A673 (cell line): ENCODE data around the gene TGM5.

Experiments
- CTCF ChIP-seq: fragments of 300-800, 200-600 bp; sonication (generic); conservative IDR thresholded peaks from 2 replicates; pipeline ENCODE4 v1.5.1; 2017; ENCODE audit warnings: low read depth, mild to moderate bottlenecking, antibody characterized with exemption, low read length, moderate library complexity, mixed read lengths
- EZH2 ChIP-seq: fragments of 200-600 bp; sonication (generic); IDR thresholded peaks from 2 replicates; pipeline ENCODE4 v1.6.1; 2017; ENCODE audit warnings: borderline replicate concordance, low read depth, mild to moderate bottlenecking, mixed read lengths, antibody characterized with exemption, low read length; ENCODE audit not compliant: poor library complexity, severe bottlenecking

GRCh38 chr15:43242616-43243015, 24.1 kb downstream of the TGM5 start:
- TF ChIP-seq CTCF (no peak), EZH2 (no peak)
